Breast epithelium (tissue), 4 donors: ENCODE measurements around the gene ZBTB24. TPM values are rescaled to one million over a fixed set of nuclear protein-coding genes. Genes with fewer than 3 reads are reported as not detected.
A peak's percentile ranks its signal among the peaks of the same experiment; 100 is the strongest.

Source experiments
- DNase-seq, 2 donors: peaks; one replicate each; pipeline ENCODE4 v3.0.0-alpha.2; 2019; ENCODE audit warnings: low spot score in 2 of 2
- H3K27ac ChIP-seq, 2 donors: fragments of 200-600 bp; sonication (generic) in 1 of 2; one replicate each; pipeline ENCODE4 v1.5.1; 2016 to 2019; ENCODE audit warnings: mild to moderate bottlenecking in 1 of 2
- H3K27me3 ChIP-seq, 2 donors: fragments of 200-600 bp; sonication (generic) in 1 of 2; one replicate each; pipeline versions ENCODE4 v1.5.1 to v1.6.0; 2017 to 2019; ENCODE audit warnings: control low read depth in 1 of 2, mild to moderate bottlenecking in 1 of 2
- H3K36me3 ChIP-seq: fragments of 200-600 bp; one replicate; pipeline ENCODE4 v1.5.1; 2019
- H3K4me1 ChIP-seq, 2 donors: fragments of 200-600 bp; sonication (generic); one replicate each; pipeline ENCODE4 v1.5.1; 2016 to 2019; ENCODE audit warnings: control low read depth in 1 of 2
- H3K4me3 ChIP-seq, 3 donors: fragments of 200-600 bp; sonication (generic); 1 replicate in 2 of 3; 2 replicates in 1 of 3; pipeline ENCODE4 v1.5.1; 2016 to 2019; ENCODE audit warnings: mild to moderate bottlenecking in 3 of 3, moderate library complexity in 2 of 3
- H3K9me3 ChIP-seq, 2 donors: fragments of 200-600 bp; sonication (generic) in 1 of 2; one replicate each; pipeline ENCODE4 v1.5.1; 2016 to 2019; ENCODE audit warnings: control low read depth in 1 of 2
- CTCF ChIP-seq, 3 donors: fragments of 450-650 bp; IDR thresholded peaks; one replicate each; pipeline ENCODE4 v1.5.1; 2016 to 2017; ENCODE audit warnings: antibody characterized with exemption in 3 of 3, mild to moderate bottlenecking in 3 of 3, moderate library complexity in 3 of 3
- POLR2A ChIP-seq: fragments of 450-650 bp; IDR thresholded peaks from one replicate; pipeline ENCODE4 v1.6.1; 2016; ENCODE audit warnings: antibody characterized with exemption, mild to moderate bottlenecking, moderate library complexity
- POLR2AphosphoS5 ChIP-seq, 3 donors: sonication (generic); formaldehyde crosslinking; IDR thresholded peaks; one replicate each; pipeline ENCODE4 v1.6.1; 2017; ENCODE audit warnings: antibody characterized with exemption in 3 of 3
- intact Hi-C: fragments of 100-400 bp; cut with DNase I; formaldehyde crosslinking; loops from one replicate; pipeline ENCODE4 v1.15.1; 2023; ENCODE audit warnings: low total_unique reads
- total RNA-seq, 3 donors: library from RNA; depleted of rRNA; stranded (reverse); fragments of >200 nt; gene quantifications; one replicate each; pipeline ENCODE4 v1.1.0, GENCODE V29; 2016

Gene ZBTB24
- total RNA-seq, 3 donors from 2014 or later: 9.1 to 13.8 (median 9.8) TPM

- no peak overlapping the region for H3K27ac ChIP-seq
- DNase-seq: no peak
- no peaks in the 10 kb centered on the region for H3K36me3 ChIP-seq
- H3K9me3 ChIP-seq: no peaks in the 10 kb centered on the region
- intact Hi-C loops: no loop called here
- no peak overlapping the region for H3K4me3 ChIP-seq
- H3K27me3 ChIP-seq: no peaks in the 10 kb centered on the region
- TF ChIP-seq POLR2AphosphoS5 (IDR thresholded peaks at IDR 0.05): no peak
- TF ChIP-seq POLR2A: no peak
- TF ChIP-seq CTCF (IDR thresholded peaks at IDR 0.05): no peak
- no peaks in the 10 kb centered on the region for H3K4me1 ChIP-seq
Observed at GRCh38 chr6:109498052-109498451, 15.0 kb upstream of the ZBTB24 start.

GRCh38 chr6:109496036-109496772 lies 13.2 kb upstream of the ZBTB24 start:
- H3K36me3 ChIP-seq: no peaks in the 10 kb centered on the region
- H3K4me1 ChIP-seq: no peaks in the 10 kb centered on the region
- no peak overlapping the region for H3K27ac ChIP-seq
- H3K4me3 ChIP-seq: no peak overlapping the region
- H3K27me3 ChIP-seq: no peaks in the 10 kb centered on the region
- intact Hi-C loops: no loop called here
- DNase-seq: no peak
- TF ChIP-seq POLR2A: no peak
- no peak for TF ChIP-seq POLR2AphosphoS5 (IDR thresholded peaks at IDR 0.05)
- no peak for TF ChIP-seq CTCF (IDR thresholded peaks at IDR 0.05)
- H3K9me3 ChIP-seq: no peaks in the 10 kb centered on the region

GRCh38 chr6:109493865-109494264 lies 10.8 kb upstream of the ZBTB24 start:
- Histone ChIP-seq H3K27me3 (no peaks in the 10 kb centered on the region), H3K9me3 (no peaks in the 10 kb centered on the region), H3K36me3 (no peaks in the 10 kb centered on the region), H3K4me1 (no peaks in the 10 kb centered on the region), H3K4me3 (no peak overlapping the region), H3K27ac (no peak overlapping the region)
- intact Hi-C loops: no loop called here
- DNase-seq: no peak
- TF ChIP-seq POLR2A (no peak), POLR2AphosphoS5 (IDR thresholded peaks at IDR 0.05) (no peak), CTCF (IDR thresholded peaks at IDR 0.05) (no peak)

GRCh38 chr6:109491207-109491938 lies 8.4 kb upstream of the ZBTB24 start:
- no peaks in the 10 kb centered on the region for H3K36me3 ChIP-seq
- H3K27ac ChIP-seq: peak overlapping the region in 1 of 2 donors; percentile 7
- no peak overlapping the region for H3K4me3 ChIP-seq
- no peaks in the 10 kb centered on the region for H3K4me1 ChIP-seq
- intact Hi-C loops: no loop called here
- no peak for DNase-seq
- no peaks in the 10 kb centered on the region for H3K9me3 ChIP-seq
- TF ChIP-seq CTCF (IDR thresholded peaks at IDR 0.05) (no peak), POLR2A (no peak)
- H3K27me3 ChIP-seq: no peaks in the 10 kb centered on the region

- Histone ChIP-seq H3K4me3 (no peak overlapping the region), H3K4me1 (no peaks in the 10 kb centered on the region), H3K27me3 (no peaks in the 10 kb centered on the region), H3K27ac (no peak overlapping the region), H3K36me3 (no peaks in the 10 kb centered on the region), H3K9me3 (no peaks in the 10 kb centered on the region)
- intact Hi-C loops: no loop called here
- DNase-seq: no peak
- TF ChIP-seq POLR2AphosphoS5 (IDR thresholded peaks at IDR 0.05): no peak
- no peak for TF ChIP-seq POLR2A
- TF ChIP-seq CTCF (IDR thresholded peaks at IDR 0.05): no peak
Observed at GRCh38 chr6:109490713-109491112, 7.7 kb upstream of the ZBTB24 start.
